Measurements from ENCODE around the gene LCP1. TPM values are rescaled to one million over a fixed set of nuclear protein-coding genes. Genes with fewer than 3 reads are reported as not detected.

Gene LCP1
- polyA plus RNA-seq, 1 donor (not counting 4 experiments of a cell fraction or from before 2014, with no cell fraction given), result 2.5 TPM

- no peaks in the 10 kb centered on the region for H4K20me1 ChIP-seq (ENCODE audit: control insufficient read depth, extremely low read depth, insufficient read depth, low read length)
- no peak overlapping the region for H3K9ac ChIP-seq (ENCODE audit: control insufficient read depth, extremely low read depth, insufficient read depth, low read length)
- H3K36me3 ChIP-seq (ENCODE audit: control insufficient read depth in 2 of 2, extremely low read depth in 1 of 2, insufficient read depth in 2 of 2, low read length in 2 of 2), result no peaks in the 10 kb centered on the region
- no peak for TF ChIP-seq EZH2 (IDR thresholded peaks at IDR 0.05; ENCODE audit: low read length)
- no peak for TF ChIP-seq CTCF (optimal IDR thresholded peaks at IDR 0.05 in 1 of 3, IDR thresholded peaks at IDR 0.05 in 1 of 3, conservative IDR thresholded peaks at IDR 0.05 in 1 of 3; ENCODE audit: extremely low read depth in 1 of 3, insufficient read depth in 2 of 3, low read length in 3 of 3)
- H3K9me1 ChIP-seq (ENCODE audit: control insufficient read depth, extremely low read depth, insufficient read depth, low read length), result no peaks in the 10 kb centered on the region
- H3K4me2 ChIP-seq (ENCODE audit: control insufficient read depth, extremely low read depth, insufficient read depth, low read depth, low read length), result no peak overlapping the region
- H3K27me3 ChIP-seq (ENCODE audit: control insufficient read depth, extremely low read depth, insufficient read depth, low read length), result peaks cover 14% of the 10 kb centered on the region
- H2AFZ ChIP-seq (ENCODE audit: control insufficient read depth, low read length), result no peak overlapping the region
- H3K9me3 ChIP-seq (ENCODE audit: control insufficient read depth, low read depth, low read length), result no peaks in the 10 kb centered on the region
- no peak overlapping the region for H3K4me3 ChIP-seq (ENCODE audit: control insufficient read depth in 2 of 3, extremely low read depth in 1 of 3, insufficient read depth in 2 of 3, low read depth in 1 of 3, low read length in 3 of 3)
- H3K4me1 ChIP-seq (ENCODE audit: control insufficient read depth, extremely low read depth, insufficient read depth, low read length), result no peaks in the 10 kb centered on the region
- H3K27ac ChIP-seq (ENCODE audit: control insufficient read depth, insufficient read depth, low read length), result no peak overlapping the region
- no peak for DNase-seq (ENCODE audit: low read depth, low spot score)
- no peaks in the 10 kb centered on the region for H3K79me2 ChIP-seq (ENCODE audit: control insufficient read depth, insufficient read depth, low read length)
- FAIRE-seq, result no peak
- dilution Hi-C loops (cut with MboI; ENCODE audit: extremely low pct_ligation_motif_present, low sequenced_read_pairs), result no loop called here
Observed at GRCh38 chr13:46166947-46167610, 14.9 kb downstream of the LCP1 start.

GRCh38 chr13:46166224-46166584 is 15.8 kb downstream of the LCP1 start:
- Histone ChIP-seq H3K4me1 (ENCODE audit: control insufficient read depth, extremely low read depth, insufficient read depth, low read length) (no peaks in the 10 kb centered on the region), H3K9me1 (ENCODE audit: control insufficient read depth, extremely low read depth, insufficient read depth, low read length) (no peaks in the 10 kb centered on the region), H3K4me3 (ENCODE audit: control insufficient read depth in 2 of 3, extremely low read depth in 1 of 3, insufficient read depth in 2 of 3, low read depth in 1 of 3, low read length in 3 of 3) (no peak overlapping the region), H3K36me3 (ENCODE audit: control insufficient read depth in 2 of 2, extremely low read depth in 1 of 2, insufficient read depth in 2 of 2, low read length in 2 of 2) (no peaks in the 10 kb centered on the region), H3K27ac (ENCODE audit: control insufficient read depth, insufficient read depth, low read length) (no peak overlapping the region), H3K27me3 (ENCODE audit: control insufficient read depth, extremely low read depth, insufficient read depth, low read length) (peaks cover 14% of the 10 kb centered on the region), H3K4me2 (ENCODE audit: control insufficient read depth, extremely low read depth, insufficient read depth, low read depth, low read length) (no peak overlapping the region), H4K20me1 (ENCODE audit: control insufficient read depth, extremely low read depth, insufficient read depth, low read length) (no peaks in the 10 kb centered on the region), H3K9ac (ENCODE audit: control insufficient read depth, extremely low read depth, insufficient read depth, low read length) (no peak overlapping the region), H3K9me3 (ENCODE audit: control insufficient read depth, low read depth, low read length) (no peaks in the 10 kb centered on the region), H3K79me2 (ENCODE audit: control insufficient read depth, insufficient read depth, low read length) (no peaks in the 10 kb centered on the region), H2AFZ (ENCODE audit: control insufficient read depth, low read length) (no peak overlapping the region)
- DNase-seq (ENCODE audit: low read depth, low spot score) (no peak), FAIRE-seq (no peak)
- no peak for TF ChIP-seq CTCF (optimal IDR thresholded peaks at IDR 0.05 in 1 of 3, IDR thresholded peaks at IDR 0.05 in 1 of 3, conservative IDR thresholded peaks at IDR 0.05 in 1 of 3; ENCODE audit: extremely low read depth in 1 of 3, insufficient read depth in 2 of 3, low read length in 3 of 3)
- TF ChIP-seq EZH2 (IDR thresholded peaks at IDR 0.05; ENCODE audit: low read length), result no peak
- dilution Hi-C loops (cut with MboI; ENCODE audit: extremely low pct_ligation_motif_present, low sequenced_read_pairs), result no loop called here
